Stimulated activated naive CD4-positive, alpha-beta T cell (primary cell): ENCODE measurements around the gene CMYA5.

Experiments used
- DNase-seq, 6 experiments: peaks; one replicate each; lab custom pipeline; 2025; lab: John Stamatoyannopoulos, UW

CMYA5 gene

DNA sequence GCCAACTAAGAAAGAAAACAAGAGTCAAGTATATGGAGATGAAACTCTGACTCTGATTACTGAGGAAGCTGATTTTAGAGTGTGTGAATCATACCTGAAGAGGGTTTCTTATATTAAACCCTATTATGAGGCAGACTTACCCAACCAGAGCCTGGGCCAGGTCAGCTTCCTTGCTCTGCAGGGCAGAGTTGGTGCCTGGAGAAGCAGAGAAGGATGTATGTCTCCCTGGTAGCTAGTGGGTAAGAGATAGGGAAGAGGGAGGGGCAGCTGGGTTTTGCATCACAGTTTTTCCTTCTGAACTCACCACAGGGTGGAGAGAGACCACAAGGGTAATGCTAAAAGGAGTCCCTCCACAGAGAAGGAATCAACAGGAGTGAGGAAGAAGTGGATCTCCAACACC is 104.1 kb downstream of the CMYA5 start:
- no peak for DNase-seq

GRCh38 chr5:79794347-79794746 is 104.7 kb downstream of the CMYA5 start:
- no peak for DNase-seq

DNA sequence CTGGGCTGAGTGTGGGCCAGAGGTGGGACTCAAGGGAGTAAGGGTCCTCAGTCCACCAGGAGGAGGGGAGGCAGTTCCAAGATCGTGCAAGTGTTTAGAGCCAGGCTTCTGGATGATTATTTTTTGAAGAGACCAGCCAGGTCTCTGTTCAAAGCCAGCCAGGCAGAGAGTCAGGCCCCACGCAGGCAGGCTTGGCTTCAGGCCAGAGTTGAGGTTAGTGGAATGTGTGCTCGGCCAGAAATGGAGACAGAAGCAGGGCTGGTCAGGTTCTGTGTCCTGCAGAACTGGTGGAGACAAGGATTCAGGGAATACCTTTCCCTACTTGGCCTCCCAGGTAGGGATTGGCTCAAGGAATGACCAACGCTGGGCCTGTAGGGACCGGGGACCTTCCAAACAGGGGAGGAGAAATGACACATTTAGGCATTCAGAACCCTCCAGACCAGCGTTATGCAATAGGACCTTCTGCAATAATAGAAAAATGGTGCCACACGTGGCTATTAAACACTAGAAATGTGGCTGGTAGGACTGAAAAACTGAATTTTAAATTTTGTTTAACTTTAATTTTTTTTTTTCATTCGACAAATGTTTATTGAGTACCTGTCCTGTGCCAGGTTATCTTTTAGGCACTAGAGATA is 106.2 kb downstream of the CMYA5 start:
- no peak for DNase-seq

DNA sequence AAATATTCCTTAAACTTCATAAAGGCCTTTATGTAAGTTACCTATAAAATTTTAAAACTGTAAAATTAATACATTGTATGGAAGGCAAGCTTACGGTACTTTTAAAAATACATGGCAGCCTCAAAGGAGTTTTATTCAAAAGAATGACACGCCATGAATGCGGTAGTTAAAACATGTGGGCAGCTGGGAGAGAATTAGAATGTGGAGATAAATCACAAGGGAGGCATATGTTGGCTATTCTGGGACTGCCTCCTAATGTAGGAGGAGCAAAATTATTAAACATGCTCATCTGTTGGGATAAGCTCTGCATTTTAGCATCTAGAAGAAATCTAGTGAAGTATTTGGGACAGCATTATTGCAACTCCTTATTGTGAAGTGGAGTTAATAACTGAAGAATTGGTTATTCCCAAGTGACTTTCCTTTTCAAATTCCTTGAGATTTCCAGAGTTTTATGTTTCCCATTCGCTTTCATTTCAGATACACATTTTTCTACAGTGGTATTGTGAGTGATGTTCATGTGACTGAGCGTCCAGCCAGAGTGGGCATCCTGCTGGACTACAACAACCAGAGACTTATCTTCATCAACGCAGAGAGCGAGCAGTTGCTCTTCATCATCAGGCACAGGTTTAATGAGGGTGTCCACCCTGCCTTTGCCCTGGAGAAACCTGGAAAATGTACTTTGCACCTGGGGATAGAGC is 109.4 kb downstream of the CMYA5 start:
- no peak for DNase-seq

- DNase-seq = no peak
Measured at GRCh38 chr5:79800979-79801827, 111.6 kb downstream of the CMYA5 start.

GRCh38 chr5:79802406-79802805 is 112.8 kb downstream of the CMYA5 start:
- DNase-seq = no peak

DNA sequence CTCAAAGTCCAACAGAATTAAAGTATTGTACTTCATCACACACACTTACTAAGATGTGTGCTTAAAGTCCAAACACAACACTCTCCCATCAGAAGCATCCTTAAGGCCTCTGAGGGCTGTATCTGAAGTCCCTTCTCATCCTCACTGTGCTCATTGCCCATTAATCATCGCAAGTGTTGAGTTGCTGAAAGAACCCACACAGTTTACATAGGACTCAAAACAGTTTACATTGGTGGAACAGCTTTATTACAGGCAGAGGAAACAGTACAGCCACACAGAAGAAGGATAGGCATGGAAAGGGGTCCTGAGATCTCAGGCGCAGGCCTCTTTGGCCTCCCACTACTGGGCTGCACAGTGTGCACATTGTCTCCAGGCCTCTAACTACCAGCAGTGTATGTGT is 113.4 kb downstream of the CMYA5 start:
- DNase-seq = no peak

GRCh38 chr5:79806741-79807140 is 117.1 kb downstream of the CMYA5 start:
- no peak for DNase-seq

DNA sequence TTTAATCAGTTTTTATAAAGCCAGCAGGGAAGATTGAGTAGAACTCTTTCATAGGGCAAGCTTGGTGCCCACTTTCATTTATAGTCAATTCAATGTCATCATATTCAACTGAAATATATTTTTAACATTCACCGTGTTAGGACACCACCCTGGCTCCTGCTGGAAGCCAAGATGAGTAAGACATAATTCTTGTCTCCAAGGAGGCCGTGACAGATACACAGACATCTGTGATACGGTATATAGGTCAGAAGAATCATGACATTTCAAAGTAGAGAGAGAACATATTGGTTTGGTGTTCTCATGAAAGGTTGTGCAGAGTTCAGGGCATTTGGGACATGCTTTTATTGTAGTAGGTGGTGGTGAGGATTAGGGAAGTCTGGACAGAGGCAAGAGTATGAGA is 120.1 kb downstream of the CMYA5 start:
- DNase-seq = no peak

GRCh38 chr5:79811081-79811480 is 121.4 kb downstream of the CMYA5 start:
- no peak for DNase-seq

GRCh38 chr5:79811904-79812303 is 122.3 kb downstream of the CMYA5 start:
- DNase-seq = no peak

- DNase-seq = no peak
Measured at GRCh38 chr5:79814699-79815098, 125.1 kb downstream of the CMYA5 start.

DNA sequence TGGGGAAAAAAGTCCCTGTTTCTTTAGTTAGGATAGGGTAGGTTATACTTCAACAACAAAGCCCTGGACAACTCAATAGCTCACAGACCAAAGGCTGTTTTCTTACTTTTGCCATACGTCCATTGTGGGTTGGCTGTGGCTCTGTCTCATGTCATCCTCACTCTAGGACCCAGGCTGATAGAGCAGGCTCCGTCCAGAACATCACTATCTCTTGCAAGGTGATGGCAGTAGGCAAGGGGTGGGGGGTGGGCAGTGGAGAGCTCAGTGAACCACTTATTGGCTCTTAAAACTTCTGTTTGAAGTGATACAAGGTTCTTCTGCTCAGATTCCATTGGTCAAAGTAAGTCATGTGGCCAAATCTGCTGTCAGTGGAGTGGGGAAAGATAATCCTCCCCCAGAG is 126.4 kb downstream of the CMYA5 start:
- DNase-seq = no peak

DNA sequence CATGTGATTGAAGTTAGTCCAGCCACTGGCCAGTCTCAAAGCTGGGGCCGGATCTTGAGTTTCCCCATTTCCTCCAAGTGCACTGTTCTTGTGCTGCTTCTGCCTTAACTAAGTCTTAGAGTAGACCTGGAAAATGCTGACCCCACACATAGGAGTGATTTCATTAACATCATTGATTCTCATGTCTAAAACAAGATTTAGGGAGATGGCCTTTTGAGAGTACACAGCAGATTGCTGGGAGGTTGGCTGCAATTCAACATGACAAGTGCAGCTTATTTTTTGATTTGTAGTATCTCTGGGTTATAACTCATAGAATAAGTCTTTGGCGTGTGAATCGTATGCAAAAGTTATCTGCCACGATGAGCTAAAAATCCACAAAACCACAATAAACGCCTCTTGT is 131.0 kb downstream of the CMYA5 start:
- no peak for DNase-seq

DNA sequence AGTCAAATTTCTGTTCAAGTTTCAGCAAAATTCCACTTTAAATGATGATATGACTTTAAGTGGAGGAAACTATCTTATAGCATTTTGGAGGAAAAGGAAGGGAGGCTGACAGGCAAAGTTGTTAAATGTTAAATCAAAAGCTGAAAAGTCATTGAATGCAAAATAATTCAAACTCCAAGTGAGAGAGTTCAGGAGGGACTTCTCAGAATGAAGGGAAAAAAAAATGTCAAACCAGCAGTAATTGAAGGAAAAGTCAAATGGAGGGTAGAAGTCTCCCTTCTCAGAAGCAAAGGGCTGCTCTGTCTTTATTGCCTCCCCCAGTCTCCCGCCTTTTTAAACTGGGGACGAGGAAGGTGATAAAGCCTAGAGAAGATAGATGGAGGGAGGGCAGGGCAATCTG is 134.8 kb downstream of the CMYA5 start:
- DNase-seq = no peak

- DNase-seq = no peak
Measured at GRCh38 chr5:79825802-79826201, 136.2 kb downstream of the CMYA5 start.

- no peak for DNase-seq
Measured at GRCh38 chr5:79827159-79827629, 137.6 kb downstream of the CMYA5 start.

- no peak for DNase-seq
Measured at GRCh38 chr5:79829260-79829659, 139.6 kb downstream of the CMYA5 start.

DNA sequence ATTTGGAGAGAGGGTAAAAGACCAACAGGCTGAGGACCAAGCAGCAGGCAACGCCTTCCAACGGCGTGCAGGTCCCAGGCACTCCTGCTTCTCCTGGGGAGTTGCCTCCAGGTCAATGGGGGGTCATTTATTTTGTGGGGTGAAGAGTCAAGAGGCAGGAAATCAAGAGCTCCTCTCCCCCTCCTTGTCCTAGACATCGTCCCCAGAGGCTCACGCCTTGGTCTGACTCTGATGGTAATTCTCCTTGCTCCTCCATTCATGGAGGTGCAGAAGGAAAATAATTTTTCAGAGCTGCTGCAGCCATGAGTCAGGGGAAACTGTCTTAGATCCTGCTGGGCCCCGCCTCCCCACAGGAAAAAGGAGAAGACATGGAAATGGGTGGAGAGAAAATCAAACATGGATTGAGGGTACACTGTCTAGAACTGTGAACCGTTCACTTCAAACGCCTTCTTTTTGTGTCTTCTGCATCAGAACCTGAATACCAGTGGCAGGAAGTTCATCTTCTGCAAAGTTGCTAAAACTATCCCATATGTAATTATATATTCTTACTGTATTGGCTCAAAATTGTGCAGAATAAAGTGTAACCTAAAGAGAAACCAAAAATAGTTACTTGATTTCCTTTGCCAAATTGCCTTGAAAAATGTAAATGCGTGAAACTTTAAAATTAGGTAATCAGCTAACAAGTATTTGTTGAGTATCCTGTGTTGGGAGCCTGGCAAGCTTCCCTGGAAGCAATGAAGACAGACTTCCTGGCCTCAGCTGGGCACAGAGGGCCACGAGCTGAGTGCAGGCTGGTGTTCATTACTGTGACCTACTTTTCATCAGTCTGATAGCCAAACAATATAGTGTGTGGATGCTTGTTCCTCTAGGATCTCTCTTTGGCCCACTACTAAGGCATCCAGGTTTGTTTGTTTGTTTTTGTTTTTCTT is 142.0 kb downstream of the CMYA5 start:
- no peak for DNase-seq

DNA sequence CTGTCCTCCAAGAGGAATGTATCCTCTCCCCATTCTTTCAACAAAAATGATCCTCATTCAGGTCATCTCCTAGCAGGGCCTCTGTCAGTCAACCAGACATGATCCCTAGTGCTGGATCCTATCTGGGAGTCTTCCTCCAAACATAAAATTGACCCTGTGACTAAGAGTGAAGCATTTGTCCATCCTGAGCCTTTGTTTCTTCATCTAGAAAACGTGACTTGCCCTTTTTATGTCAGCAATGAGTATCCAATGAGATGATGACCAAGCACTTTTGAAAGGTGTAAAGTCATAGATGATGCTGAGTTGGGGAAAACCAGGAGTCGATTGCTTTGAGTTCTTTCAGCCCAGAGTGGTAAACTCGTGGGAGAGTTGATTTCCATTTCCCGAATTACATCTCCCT is 143.3 kb downstream of the CMYA5 start:
- no peak for DNase-seq

GRCh38 chr5:79834098-79834753 is 144.6 kb downstream of the CMYA5 start:
- no peak for DNase-seq
